GM04504 (cell line): ENCODE results near the gene RELL2.

Experiments
- DNase-seq: peaks from one replicate; pipeline ENCODE4 v3.0.0-alpha.2; 2012; ENCODE audit warnings: low read depth

The RELL2 gene

DNA sequence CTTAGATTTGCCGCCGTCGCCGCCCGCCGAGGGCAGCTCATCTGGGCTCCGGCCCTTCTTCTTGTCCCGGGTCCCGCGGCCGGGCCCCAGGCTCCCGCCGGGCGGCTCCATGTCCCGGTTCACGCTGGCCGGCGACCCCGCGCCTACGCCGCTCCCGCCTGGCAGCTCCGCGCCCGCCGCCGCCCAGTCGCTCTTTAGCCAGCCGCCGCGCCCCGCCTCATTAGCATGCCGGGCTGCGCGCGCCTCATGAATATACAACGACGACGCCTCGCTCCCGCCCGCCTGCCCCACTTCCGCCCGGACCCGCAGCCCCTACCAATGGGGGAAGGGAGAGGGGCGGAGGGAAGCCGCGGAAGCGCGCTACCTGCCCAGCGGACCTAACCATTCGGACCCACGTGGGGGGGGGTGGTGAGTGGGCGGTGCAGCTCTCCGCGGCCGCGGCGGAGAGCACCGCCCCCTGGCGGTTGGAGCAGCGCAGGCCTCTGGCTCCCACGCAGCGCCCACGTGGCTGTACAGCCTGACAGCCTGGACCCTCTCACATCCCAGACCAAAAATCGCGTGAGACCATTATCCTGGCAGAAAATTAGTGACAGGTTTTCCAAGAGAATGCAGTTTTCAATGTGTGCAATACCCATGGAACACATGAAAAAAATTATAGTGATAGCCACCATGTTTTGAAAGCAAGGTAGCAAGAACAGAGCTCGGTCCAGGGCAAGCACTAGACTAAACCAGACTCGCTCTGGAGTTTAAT lies 17.8 kb upstream of the RELL2 start, which contains the start of gene DIAPH1:
TSS of gene DIAPH1 (minus strand) at position 197 of the 751 bp plus-strand sequence. CDS start at position 111, 86 bp downstream.
- DNase-seq = peak; percentile 89

DNA sequence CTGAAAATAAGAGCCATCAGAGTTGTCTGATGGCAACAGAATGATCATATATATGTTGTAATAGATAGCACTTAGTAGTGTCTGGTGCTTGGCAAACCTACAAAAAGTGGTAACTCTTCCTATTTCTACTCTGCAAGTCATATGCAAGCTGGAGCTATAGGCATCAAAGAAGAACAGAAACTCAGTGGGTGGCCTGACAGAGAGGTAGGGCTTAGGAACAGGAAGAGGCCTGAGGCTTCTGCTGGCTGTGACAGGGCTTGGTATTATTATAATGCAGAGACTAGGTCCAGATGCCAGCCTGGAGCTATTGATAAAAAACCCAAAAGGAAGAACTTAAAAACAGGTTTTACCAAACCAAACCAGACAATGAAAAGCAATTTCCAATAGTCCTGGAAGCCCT lies 13.6 kb upstream of the RELL2 start:
- DNase-seq = no peak

DNA sequence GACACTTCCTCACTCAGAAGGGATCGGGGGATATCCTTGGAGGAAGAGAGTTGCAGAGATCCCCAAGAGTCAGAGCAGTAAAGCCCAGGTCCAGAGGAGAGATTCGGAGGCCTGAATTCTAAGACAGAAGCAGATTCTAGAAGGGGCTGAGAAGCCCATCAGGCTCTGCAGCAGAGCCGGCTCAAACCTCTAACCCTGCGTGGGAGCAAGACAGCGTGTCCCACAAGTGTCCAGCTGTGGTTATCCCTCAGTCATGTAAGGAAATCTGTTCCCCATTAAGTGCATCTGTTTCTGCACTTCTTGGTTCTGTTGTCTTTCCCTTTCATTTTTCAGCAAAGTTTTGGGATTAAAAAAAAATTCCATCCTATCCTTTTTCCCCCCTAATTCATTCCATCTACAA lies 13.2 kb upstream of the RELL2 start:
- DNase-seq = no peak

DNA sequence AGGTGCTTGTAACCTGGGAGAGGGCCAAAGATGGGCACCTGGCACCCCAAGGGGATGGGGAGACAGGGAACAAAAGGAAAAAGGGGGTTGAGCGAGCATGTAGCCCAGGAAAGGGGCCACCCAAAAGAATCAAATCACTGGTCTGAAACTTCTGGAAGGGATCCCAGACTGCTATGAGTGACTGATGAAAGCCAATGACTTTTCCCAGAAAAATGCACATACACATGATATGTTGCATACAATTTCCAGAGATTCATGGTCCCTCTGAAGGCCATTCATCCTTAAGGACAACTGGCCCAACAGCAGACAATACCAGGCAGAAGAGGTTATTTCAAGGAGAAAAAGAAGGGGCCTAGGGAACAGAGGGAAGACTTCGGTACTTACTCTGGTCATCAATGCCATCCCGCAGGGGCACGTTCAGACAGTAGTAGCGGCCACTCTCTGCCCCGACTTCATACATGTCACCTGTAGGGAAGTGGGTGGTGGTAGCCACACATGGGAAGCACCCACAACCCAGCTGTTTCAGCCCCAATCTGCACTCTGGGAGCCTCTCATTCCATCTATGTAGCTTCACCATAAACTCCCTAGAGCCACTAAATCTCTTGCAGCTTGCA lies 8.5 kb upstream of the RELL2 start:
- DNase-seq = no peak

DNA sequence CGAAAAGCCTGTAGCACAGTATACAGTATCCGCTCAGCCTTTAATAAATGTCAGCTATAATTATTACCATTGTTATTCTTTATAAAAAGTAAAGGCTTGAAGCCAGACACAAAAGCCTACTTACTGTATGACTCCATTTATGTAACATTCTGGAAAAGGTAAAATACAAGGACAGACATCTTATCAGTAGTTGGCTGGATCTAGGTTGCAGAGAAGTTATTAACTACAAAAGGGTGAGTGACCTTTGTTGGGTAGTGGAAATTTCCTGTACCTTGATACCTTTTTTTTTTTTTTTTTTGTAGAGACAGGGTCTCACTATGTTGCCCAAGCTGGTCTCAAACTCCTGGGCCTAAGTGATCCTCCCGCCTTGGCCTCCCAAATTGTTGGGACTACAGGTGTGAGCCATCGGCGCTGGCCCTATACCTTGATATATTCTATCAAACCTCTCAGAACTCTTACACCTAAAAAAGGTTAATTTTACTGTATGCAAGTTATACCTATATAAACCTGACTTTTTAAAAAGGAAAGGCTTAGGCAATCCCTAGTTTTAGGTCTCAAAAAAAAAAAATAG lies 6.1 kb upstream of the RELL2 start:
- no peak for DNase-seq

DNA sequence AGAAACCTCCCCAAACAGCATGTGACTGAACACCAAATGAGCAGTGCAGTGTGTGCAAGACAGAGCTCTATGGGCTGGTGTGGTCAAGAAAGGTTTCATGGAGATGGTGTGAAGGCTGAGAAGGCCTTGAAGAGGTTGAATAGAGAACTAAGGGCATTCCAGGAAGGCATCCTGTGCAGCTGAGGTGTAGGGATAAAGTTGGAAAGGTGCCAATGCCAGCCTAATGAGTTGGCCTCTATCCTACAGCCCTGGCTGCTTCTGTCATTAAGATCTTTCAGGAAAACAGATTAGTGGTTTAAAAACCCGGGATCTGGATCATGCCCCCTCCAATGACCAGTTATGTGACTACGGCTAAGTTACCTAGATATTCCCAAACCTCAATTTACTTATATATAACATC lies 4.1 kb upstream of the RELL2 start:
- DNase-seq = no peak

DNA sequence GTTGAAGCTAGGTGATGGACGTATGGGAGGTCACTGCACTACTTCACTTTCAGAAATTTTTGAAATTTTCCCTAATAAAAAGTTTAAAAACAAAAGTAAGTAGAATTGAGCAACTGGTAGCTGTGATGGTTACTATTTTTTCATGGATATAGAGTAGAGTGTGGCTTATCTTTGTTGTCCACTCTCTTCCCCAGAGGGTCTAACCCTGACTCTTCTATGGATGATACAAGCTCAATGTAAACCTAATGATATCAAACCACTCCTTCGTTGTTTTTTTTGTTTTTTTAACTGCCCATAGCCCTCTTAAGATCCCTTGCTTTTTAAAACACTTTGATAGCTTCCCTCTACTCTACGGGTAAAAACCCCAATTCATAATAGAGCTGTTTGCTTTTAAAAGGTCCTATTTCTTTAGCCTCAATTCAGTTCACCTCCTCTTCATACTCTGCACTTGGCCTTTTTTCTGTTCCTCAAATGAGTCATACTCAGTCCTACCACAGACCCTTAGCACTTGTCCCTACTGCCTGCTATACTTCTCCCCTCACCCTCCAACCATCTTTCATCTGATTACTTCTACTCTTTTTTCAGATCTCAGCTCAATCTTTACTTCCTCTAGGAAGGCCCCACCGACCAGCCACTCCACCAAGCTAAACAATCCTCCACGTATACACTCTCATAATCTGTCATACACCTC lies 2.8 kb upstream of the RELL2 start:
- DNase-seq = no peak

DNA sequence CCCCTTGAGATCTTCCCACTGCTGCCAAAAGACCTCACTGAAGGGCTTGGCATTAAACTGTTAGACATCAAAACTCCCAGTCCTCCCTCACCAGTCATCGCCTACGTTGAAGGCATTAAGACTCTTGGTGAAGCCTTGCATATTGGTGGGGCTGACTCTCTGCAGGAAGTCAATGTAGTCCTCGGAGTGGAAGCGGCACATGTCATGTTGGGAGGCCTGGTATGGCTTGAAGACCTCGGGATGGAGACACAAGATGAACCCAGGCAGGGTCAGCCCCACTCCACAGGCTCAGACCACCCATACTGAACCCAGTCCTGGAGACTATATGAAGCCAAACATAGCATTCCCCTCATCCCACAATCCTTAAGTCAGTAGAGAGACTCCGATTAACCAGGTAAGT lies 2.1 kb upstream of the RELL2 start:
- no peak for DNase-seq

DNA sequence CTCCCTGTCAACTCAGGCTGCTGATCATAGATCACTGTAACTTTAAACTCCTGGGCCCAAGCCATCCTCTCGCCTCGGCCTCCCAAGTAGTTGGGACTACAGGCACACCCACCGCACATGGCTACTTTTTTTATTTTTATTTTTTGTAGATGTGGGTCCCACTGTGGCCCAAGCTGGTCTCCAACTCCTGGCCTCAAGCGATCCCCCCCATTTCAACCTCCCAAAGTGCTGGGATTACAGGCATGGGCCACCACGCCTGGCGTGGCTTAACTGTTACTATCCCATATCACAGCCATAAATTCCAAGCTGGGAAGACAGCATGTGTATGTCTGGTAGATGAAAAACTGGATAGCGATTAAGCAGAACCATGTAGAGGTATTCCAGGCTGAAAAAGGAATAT lies 1.2 kb upstream of the RELL2 start:
- no peak for DNase-seq

DNA sequence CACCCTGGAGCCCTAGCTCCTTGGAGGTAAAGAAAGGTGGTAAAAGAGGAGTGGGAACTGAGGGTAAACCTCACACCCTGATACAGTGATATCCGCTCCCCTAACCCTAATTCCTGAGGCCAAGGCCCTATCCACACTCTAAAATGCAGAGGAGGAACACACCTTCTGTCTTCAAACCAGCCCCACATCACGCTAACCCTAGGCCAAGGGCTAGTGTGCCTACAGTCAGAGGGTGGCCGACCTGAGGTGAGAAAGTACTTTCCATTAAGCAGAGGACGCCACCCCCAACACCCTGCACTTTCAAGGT lies 738 bp upstream of the RELL2 start:
- no peak for DNase-seq

DNA sequence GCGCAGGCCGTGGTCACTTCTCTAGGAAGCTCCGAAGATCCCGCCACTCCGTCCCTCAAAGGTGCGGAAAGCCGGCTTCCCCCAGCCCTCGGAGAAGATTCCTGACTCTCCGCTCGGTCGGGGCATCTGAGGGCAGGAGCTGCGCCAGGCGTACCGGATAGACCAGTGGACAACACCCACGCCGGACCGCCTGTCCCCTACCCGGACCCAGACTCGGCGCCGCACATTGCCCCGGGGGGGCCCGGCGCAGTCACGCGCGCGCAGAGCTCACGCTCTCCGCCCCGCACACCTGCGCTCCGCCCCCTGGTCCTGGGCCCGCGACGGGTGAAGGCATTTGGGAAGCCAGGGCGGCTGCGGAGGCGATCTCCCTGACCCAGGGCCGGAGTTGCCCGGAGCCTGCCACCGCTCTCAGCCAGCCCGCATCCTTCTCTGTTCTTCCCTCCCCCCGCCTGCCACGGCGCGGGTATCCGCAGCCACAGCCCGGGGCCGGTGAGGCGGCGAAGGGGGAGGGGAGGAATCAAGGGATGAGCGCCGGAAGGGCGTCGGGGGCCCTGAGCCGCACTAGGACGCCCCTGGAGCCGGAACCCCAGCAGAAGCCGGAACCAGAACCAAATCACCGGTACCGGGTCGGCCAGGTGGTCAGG lies 448 bp downstream of the RELL2 start:
- DNase-seq = no peak

DNA sequence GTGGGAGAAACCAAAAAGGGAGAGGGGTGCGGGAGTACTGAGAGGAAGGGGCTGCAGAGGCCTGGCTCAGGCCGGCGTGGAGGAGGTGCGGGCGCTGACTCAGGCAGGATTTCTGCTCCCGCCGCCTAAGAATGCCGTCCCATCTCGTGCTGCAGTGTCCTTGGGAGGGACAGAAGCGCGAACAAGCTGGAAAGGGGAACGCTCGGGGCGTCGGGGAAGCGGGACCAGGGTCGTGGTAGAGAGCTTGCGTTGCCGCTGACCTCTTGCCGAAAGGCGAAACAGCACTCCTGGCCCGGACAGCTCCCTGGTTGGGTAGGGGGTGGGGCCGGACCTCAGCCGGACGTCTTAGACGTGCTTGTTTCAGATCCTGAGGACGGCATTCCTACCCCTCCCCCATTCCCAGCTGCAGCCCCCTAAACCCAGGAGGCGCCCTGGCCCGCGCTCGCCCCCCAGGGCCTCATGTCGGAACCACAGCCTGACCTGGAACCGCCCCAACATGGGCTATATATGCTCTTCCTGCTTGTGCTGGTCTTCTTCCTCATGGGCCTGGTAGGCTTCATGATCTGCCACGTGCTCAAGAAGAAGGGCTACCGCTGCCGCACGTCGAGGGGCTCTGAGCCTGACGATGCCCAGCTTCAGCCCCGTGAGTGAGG lies 1.1 kb downstream of the RELL2 start:
- DNase-seq = no peak

DNA sequence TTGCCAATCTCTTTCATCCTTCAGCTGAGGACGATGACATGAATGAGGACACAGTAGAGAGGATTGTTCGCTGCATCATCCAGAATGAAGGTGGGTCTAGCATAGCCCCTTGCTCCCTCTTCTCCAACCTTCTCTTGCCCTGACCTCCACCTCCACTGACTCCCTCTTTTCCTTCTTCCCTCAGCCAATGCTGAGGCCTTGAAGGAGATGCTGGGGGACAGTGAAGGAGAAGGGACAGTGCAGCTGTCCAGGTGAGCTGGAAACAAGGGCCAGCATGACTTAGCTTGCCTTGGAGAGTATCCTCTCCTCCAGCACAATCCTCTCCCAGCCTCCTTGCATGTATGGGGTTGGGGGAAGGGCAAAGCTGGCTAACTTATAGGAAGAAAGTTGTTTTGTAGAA lies 2.0 kb downstream of the RELL2 start:
- DNase-seq = no peak

DNA sequence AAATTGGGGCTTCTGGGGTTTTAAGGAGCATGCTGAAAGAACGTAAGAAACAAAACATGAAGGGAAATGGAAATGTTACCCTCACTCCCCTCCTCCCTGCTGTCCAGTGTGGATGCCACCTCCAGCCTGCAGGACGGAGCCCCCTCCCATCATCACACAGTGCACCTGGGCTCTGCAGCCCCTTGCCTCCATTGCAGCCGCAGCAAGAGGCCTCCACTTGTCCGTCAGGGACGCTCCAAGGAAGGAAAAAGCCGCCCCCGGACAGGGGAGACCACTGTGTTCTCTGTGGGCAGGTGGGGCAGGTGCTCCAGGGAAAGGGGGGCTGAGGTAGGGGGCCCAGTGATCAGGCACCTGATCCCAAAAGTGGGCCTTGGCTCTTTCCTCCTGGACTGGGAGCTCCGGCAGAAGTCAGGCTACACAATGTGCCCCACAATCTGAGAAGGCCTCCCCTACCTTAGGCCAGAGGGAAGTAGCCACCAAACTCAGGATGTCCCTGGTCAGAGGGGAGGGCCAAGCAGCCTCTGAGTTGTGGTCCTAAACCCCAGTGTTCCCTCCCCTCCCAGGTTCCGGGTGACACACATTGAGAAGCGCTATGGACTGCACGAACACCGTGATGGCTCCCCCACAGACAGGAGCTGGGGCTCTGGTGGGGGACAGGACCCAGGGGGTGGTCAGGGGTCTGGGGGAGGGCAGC lies 2.7 kb downstream of the RELL2 start:
- no peak for DNase-seq

DNA sequence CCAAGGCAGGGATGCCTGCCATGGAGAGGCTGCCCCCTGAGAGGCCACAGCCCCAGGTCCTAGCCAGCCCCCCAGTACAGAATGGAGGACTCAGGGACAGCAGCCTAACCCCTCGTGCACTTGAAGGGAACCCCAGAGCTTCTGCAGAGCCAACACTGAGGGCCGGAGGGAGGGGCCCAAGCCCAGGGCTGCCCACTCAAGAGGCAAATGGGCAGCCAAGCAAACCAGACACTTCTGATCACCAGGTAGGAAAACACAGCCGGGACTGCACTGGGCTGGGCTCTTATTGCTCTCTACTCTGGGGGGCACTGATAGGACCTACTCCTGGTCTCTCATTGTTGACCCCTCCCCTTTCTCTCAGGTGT lies 3.2 kb downstream of the RELL2 start:
- DNase-seq = no peak

DNA sequence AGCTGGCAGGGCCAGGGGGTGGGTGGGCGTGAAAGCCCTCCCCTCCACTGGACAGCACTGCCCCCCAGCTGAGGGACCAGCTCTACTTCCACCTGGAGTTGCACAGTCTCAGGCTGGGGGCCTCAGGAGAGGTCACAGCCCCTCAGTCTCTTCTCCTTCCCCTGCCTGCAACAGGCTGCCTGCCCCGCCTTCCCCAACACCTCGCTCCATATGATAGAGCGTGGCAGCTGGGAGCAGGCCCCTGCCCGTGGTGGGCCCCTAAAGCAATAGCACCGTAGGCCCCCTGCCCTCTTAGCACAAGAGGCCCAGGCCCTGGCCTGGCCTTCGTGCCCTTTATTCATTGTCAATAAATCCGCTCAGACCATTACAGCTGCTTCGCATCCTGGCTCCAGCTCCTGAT lies 3.9 kb downstream of the RELL2 start:
- DNase-seq = no peak

DNA sequence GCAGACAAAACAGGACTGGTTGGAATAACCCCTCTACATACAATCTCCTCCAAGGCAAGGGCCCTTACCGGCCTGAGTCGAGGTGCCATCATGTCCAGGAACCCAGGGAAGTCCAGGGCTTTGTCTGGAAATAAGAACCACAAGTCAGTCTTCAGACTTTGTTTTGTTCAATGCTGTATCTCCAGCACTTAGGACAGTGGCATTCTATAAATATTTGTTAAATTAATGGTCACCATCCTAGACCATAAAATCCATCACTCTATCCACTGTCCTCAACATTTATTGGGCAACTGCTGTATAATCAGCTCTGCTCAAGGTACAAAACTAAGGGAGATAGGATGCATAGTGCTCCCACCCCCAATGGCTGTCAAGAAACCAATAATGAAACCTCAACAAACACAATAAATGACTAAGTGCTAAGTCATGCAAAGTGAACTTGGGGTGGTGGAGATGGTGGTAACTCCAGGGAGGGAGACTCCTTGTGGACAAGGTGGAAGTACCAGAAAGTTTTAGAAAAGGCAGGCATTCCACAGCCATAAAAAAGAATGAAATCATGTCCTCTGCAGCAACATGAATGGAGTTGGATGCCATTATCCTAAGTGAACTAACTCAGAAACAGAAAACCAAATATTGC lies 5.0 kb downstream of the RELL2 start:
- DNase-seq = no peak

DNA sequence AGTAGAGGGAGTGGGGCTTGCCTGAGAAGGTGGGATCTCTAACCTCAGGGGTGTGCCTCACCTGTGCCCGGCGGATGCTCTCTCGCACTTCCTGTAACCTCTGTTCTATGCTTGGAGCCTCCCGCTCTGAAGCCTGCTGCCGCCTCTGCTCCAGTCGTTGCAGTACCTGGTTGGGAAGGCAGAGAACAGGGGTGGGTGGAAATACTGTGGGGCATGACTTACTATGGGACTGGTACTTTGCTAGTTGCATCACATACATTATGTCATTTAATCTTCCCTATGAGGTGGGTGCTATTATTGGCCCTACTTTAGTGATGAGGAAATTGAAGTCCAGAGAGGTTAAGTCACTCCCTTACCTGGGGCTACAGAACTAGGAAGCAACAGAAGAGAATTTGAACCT lies 9.2 kb downstream of the RELL2 start:
- no peak for DNase-seq

DNA sequence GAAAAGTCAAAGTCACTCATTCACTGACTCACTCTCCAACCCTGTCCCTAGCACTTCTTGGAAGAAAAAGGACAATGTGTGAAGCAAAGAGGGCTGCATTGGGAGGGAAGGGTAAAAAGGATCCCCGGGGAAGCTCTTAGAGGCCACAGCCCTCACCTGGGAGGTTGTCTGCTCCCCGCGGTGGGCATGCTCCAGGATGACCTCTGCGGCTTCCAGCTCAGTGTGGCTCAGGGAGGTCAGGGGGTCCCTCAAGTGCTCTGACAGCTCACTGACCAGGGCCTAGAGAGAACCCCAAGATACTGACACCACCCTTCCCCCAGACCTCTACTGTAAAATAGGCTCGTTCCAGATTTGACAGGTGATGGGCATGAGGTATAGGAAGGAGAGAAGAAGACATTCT lies 10.4 kb downstream of the RELL2 start:
- no peak for DNase-seq

DNA sequence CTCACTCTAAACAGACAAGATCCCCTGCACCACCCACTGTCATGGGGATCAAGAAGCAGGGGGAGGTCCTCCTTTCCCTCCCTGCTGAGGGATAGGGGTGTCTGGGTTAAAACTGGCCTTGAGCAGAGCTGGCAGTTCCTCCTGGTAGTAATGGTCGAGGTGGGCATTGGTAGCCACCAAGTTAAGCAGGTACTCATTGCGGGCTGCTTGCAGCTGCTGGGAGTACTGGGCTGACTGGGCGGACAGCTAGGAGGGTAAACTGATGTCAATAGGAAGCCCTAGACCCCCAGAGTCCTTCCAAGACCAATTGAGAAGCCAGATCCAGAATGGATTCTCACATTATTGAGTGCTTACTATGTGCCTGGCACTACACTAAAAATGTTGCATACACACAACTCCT lies 11.1 kb downstream of the RELL2 start:
- no peak for DNase-seq

DNA sequence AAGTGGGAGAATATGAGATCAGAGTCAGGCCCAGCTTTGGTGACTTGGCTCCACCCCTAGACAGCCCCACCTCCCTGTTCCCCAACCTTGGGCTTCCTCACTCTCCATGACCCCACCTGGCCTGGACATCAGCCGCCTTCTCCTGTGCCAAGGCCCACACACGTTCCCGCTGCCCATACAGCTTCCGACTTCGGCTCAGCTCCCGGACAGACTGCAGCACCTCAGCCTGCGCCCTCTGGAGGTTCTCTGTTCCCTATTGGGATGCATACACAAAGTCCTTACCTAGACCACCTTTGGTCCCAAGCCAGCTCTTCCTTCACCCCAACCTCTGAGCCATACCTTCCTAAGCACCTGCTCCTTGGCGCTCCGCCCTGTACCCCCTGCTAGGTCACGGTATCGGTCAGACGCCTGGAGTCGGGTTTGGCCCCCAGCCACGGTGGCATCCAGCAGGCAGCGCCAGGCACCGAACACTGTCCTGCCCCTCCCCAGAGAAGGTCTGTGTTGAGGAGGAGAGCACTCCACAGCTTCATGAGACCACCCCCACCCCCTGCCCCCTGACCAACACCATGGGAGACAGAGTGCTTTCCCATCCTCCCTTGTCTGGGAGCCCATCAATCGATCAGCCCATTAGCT lies 12.4 kb downstream of the RELL2 start:
- DNase-seq = no peak
